ENCODE measurements around the gene TSTD2. TPM values are rescaled to one million over a fixed set of nuclear protein-coding genes. Genes with fewer than 3 reads are reported as not detected.

Gene TSTD2
- total RNA-seq, 3 donors from 2014 or later (not counting 1 experiment from before 2014, with no cell fraction given) = 16.2 to 25.7 (median 24.7) TPM

- 93% methylated on average over 6 of the region's 6 CpGs for WGBS (ENCODE audit: insufficient coverage)
Observed at GRCh38 chr9:97554566-97555075, 78.5 kb downstream of the TSTD2 start.

DNA sequence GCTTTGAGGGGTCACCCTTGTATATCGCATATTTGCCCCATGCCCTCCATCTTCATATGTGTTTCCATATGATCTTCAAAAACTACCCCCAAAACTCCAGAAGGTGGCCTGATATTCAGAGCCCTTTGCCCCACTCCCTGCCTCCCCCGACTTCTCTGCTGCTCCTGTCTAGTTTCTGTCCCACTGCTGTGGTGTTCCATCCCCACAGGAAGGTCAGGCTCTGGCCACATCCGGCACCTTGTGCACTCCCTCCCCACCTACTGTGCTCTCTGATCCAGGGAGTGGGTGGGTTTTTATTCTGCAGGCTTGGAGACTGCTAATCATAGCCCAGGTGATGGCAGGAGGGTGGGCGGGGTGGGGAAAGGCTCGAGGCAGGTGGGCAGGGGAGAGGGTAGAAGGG lies 79.3 kb downstream of the TSTD2 start:
- DNase-seq (no peak), ATAC-seq (no peak)
- intact Hi-C loops (cut with micrococcal nuclease) = no loop called here
- WGBS (ENCODE audit: insufficient coverage) = 85% methylated on average over 4 of the region's 5 CpGs
- Mint-ChIP-seq H3K4me1 (peaks cover 0 to 2% of the 10 kb centered on the region in 2 donors), H3K27me3 (ENCODE audit: low read depth in 2 of 2) (peaks cover 32 to 55% of the 10 kb centered on the region in 2 donors), H3K27ac (no peak overlapping the region), H3K4me3 (no peak overlapping the region), H3K36me3 (no peaks in the 10 kb centered on the region), H3K9me3 (no peaks in the 10 kb centered on the region)
- H3K27ac ChIP-seq (ENCODE audit: low read length) = no peak overlapping the region
- H3K4me1 ChIP-seq (ENCODE audit: control insufficient read depth, insufficient read depth, low read length) = no peaks in the 10 kb centered on the region
- no peak overlapping the region for H3K4me3 ChIP-seq (ENCODE audit: low read length)
- no peak for TF ChIP-seq CTCF (IDR thresholded peaks at IDR 0.05)
- no peaks in the 10 kb centered on the region for H3K9me3 ChIP-seq (ENCODE audit: control insufficient read depth, insufficient read depth, low read length)
- H3K36me3 ChIP-seq (ENCODE audit: control insufficient read depth, insufficient read depth, low read length) = no peaks in the 10 kb centered on the region
- no peaks in the 10 kb centered on the region for H3K27me3 ChIP-seq (ENCODE audit: control insufficient read depth, insufficient read depth, low read length)

More at GRCh38 chr9:97554566-97555075, 78.5 kb downstream of the TSTD2 start:
- Histone ChIP-seq H3K36me3 (ENCODE audit: control insufficient read depth, insufficient read depth, low read length) (no peaks in the 10 kb centered on the region), H3K4me1 (ENCODE audit: control insufficient read depth, insufficient read depth, low read length) (no peaks in the 10 kb centered on the region), H3K27me3 (ENCODE audit: control insufficient read depth, insufficient read depth, low read length) (no peaks in the 10 kb centered on the region), H3K27ac (ENCODE audit: low read length) (no peak overlapping the region), H3K4me3 (ENCODE audit: low read length) (no peak overlapping the region), H3K9me3 (ENCODE audit: control insufficient read depth, insufficient read depth, low read length) (no peaks in the 10 kb centered on the region)
- H3K36me3 Mint-ChIP-seq = no peaks in the 10 kb centered on the region
- H3K9me3 Mint-ChIP-seq = no peaks in the 10 kb centered on the region
- no peak for ATAC-seq
- TF ChIP-seq CTCF (IDR thresholded peaks at IDR 0.05) = no peak
- DNase-seq = no peak
- no peak overlapping the region for H3K4me3 Mint-ChIP-seq
- H3K4me1 Mint-ChIP-seq = peaks cover 0 to 6% of the 10 kb centered on the region in 2 donors
- intact Hi-C loops (cut with micrococcal nuclease) = no loop called here
- H3K27me3 Mint-ChIP-seq (ENCODE audit: low read depth in 2 of 2) = peaks cover 35 to 60% of the 10 kb centered on the region in 2 donors
- no peak overlapping the region for H3K27ac Mint-ChIP-seq

- no peaks in the 10 kb centered on the region for H3K9me3 Mint-ChIP-seq
- Histone ChIP-seq H3K27ac (ENCODE audit: low read length) (no peak overlapping the region), H3K4me3 (ENCODE audit: low read length) (no peak overlapping the region), H3K36me3 (ENCODE audit: control insufficient read depth, insufficient read depth, low read length) (no peaks in the 10 kb centered on the region), H3K9me3 (ENCODE audit: control insufficient read depth, insufficient read depth, low read length) (no peaks in the 10 kb centered on the region), H3K4me1 (ENCODE audit: control insufficient read depth, insufficient read depth, low read length) (no peaks in the 10 kb centered on the region), H3K27me3 (ENCODE audit: control insufficient read depth, insufficient read depth, low read length) (no peaks in the 10 kb centered on the region)
- no peak for TF ChIP-seq CTCF (IDR thresholded peaks at IDR 0.05)
- intact Hi-C loops (cut with micrococcal nuclease) = no loop called here
- H3K4me3 Mint-ChIP-seq = no peak overlapping the region
- H3K36me3 Mint-ChIP-seq = no peaks in the 10 kb centered on the region
- WGBS (ENCODE audit: insufficient coverage) = 85% methylated on average over 6 of the region's 6 CpGs
- no peaks in the 10 kb centered on the region for H3K4me1 Mint-ChIP-seq
- DNase-seq (no peak), ATAC-seq (no peak)
- H3K27me3 Mint-ChIP-seq (ENCODE audit: low read depth in 2 of 2) = peaks cover 30 to 50% of the 10 kb centered on the region in 2 donors
- H3K27ac Mint-ChIP-seq = no peak overlapping the region
Observed at GRCh38 chr9:97553141-97553540, 80.0 kb downstream of the TSTD2 start.

GRCh38 chr9:97551308-97551707 lies 81.9 kb downstream of the TSTD2 start:
- Histone ChIP-seq H3K4me3 (ENCODE audit: low read length) (no peak overlapping the region), H3K27me3 (ENCODE audit: control insufficient read depth, insufficient read depth, low read length) (no peaks in the 10 kb centered on the region), H3K9me3 (ENCODE audit: control insufficient read depth, insufficient read depth, low read length) (no peaks in the 10 kb centered on the region), H3K4me1 (ENCODE audit: control insufficient read depth, insufficient read depth, low read length) (no peaks in the 10 kb centered on the region), H3K27ac (ENCODE audit: low read length) (no peak overlapping the region), H3K36me3 (ENCODE audit: control insufficient read depth, insufficient read depth, low read length) (no peaks in the 10 kb centered on the region)
- WGBS (ENCODE audit: insufficient coverage) = 92% methylated on average over 5 of the region's 5 CpGs
- intact Hi-C loops (cut with micrococcal nuclease) = no loop called here
- no peaks in the 10 kb centered on the region for H3K9me3 Mint-ChIP-seq
- H3K4me1 Mint-ChIP-seq = no peaks in the 10 kb centered on the region
- ATAC-seq = no peak
- H3K4me3 Mint-ChIP-seq = no peak overlapping the region
- DNase-seq = no peak
- peaks cover 28 to 41% of the 10 kb centered on the region in 2 donors for H3K27me3 Mint-ChIP-seq (ENCODE audit: low read depth in 2 of 2)
- no peak for TF ChIP-seq CTCF (IDR thresholded peaks at IDR 0.05)
- no peak overlapping the region for H3K27ac Mint-ChIP-seq
- H3K36me3 Mint-ChIP-seq = no peaks in the 10 kb centered on the region
